Esophagus squamous epithelium (tissue), 4 donors: ENCODE data around the gene IL17RA.

ENCODE experiments used
- CTCF ChIP-seq, 6 experiments: fragments of 450-650 bp in 4 of 6; fragments of 200-600 bp in 2 of 6; sonication (generic) in 2 of 6; IDR thresholded peaks; one replicate each; pipeline ENCODE4 v1.5.1; 2016 to 2019; ENCODE audit warnings: antibody characterized with exemption in 6 of 6, mild to moderate bottlenecking in 4 of 6, moderate library complexity in 4 of 6
- POLR2A ChIP-seq, 4 donors: fragments of 450-650 bp; IDR thresholded peaks; one replicate each; pipeline ENCODE4 v1.6.1; 2017; ENCODE audit warnings: antibody characterized with exemption in 4 of 4, mild to moderate bottlenecking in 4 of 4, moderate library complexity in 3 of 4

- no peak for TF ChIP-seq CTCF (IDR thresholded peaks at IDR 0.05)
- TF ChIP-seq POLR2A (IDR thresholded peaks at IDR 0.05), result no peak
Measured at GRCh38 chr22:17077255-17077654, 7.5 kb upstream of the IL17RA start.
